GM12865 (cell line): ENCODE results near the gene ADAT3.

Source experiments
- DNase-seq: peaks from one replicate; pipeline ENCODE4 v3.0.0; 2010; ENCODE audit warnings: low read depth
- H3K4me3 ChIP-seq: 2 replicates; pipeline ENCODE4 v1.5.1; 2011; ENCODE audit warnings: mild to moderate bottlenecking, low read depth, low read length, control low read depth
- CTCF ChIP-seq: IDR thresholded peaks from 2 replicates; pipeline ENCODE4 v1.5.1; 2011; ENCODE audit warnings: low read length, control low read depth, low read depth, inconsistent platforms; ENCODE audit not compliant: insufficient read depth; ENCODE audit errors: missing control alignments

Gene ADAT3

GRCh38 chr19:1912760-1913505 is 7.7 kb downstream of the ADAT3 start:
- no peak overlapping the region for H3K4me3 ChIP-seq
- TF ChIP-seq CTCF: no peak
- no peak for DNase-seq

GRCh38 chr19:1913781-1914577 is 8.8 kb downstream of the ADAT3 start:
- no peak overlapping the region for H3K4me3 ChIP-seq
- TF ChIP-seq CTCF: no peak
- no peak for DNase-seq

- TF ChIP-seq CTCF: no peak
- no peak for DNase-seq
- H3K4me3 ChIP-seq: no peak overlapping the region
Measured at GRCh38 chr19:1914826-1915341, 9.7 kb downstream of the ADAT3 start.

- no peak for TF ChIP-seq CTCF
- DNase-seq: no peak
- H3K4me3 ChIP-seq: no peak overlapping the region
Measured at GRCh38 chr19:1917146-1917545, 11.9 kb downstream of the ADAT3 start.

GRCh38 chr19:1917926-1918325 is 12.7 kb downstream of the ADAT3 start:
- no peak for TF ChIP-seq CTCF
- DNase-seq: no peak
- H3K4me3 ChIP-seq: no peak overlapping the region

GRCh38 chr19:1918975-1919374 is 13.8 kb downstream of the ADAT3 start:
- TF ChIP-seq CTCF: no peak
- no peak for DNase-seq
- H3K4me3 ChIP-seq: no peak overlapping the region
